Measurements from ENCODE around the gene CTNND2.

The CTNND2 gene

GRCh38 chr5:11306365-11306764 is 597.9 kb downstream of the CTNND2 start:
- no peak for DNase-seq

- DNase-seq = no peak
Observed at GRCh38 chr5:11305245-11305644, 599.0 kb downstream of the CTNND2 start.

DNA sequence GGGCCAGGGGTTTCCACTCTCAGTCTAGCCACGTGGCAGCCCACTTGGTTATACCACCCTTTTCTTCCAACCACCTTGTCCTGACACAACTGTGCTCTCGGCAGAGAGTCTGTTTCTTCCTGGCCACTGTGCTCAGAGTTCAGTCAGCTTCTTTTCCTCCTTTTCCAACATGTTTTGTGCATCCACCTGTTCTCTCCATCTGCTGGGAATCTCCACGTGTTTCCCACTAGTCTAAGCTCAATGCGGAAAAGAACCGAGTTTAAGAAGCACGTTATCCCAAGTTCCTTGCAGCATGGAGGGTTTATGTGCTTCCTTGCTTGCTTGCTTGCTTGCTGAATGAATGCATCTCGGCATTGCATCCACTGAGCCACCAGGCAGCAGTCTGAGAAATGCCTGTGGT is 599.6 kb downstream of the CTNND2 start:
- no peak for DNase-seq

DNA sequence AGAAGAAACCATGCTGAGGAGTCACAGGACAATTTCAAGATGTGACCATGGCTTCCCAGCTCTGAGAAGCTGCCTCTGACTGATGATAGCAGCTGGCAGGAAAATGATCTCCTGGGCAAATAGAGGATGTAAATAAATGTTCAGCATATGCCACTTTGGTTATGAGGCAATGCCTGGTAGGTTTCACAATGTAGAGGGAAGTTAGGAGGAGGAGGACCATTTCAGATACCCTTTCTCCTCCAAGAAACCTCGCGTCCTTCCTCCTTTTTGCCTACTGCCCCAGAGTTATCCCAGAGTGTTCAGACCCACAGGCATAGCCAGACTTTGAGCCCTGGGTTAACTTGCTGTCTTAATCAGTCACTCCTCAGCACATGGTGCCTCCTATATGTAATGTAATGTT is 601.6 kb downstream of the CTNND2 start:
- DNase-seq = no peak

DNA sequence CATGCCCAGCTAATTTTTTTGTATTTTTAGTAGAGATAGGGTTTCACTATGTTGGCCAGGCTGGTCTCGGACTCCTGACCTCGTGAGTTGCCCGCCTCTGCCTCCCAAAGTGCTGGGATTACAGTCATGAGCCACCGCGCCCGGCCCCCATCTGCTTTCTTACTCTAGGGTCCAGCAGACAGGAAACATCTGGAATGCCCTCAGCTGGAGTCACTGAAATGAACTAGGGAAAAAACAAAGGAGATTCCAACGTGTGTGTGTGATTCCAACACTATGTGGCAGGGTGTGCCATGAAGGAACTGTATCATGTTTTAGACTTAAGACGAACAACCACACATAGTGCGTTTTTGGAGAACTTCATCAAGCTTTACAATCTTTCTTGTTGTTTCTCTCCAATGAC is 603.1 kb downstream of the CTNND2 start:
- no peak for DNase-seq

DNA sequence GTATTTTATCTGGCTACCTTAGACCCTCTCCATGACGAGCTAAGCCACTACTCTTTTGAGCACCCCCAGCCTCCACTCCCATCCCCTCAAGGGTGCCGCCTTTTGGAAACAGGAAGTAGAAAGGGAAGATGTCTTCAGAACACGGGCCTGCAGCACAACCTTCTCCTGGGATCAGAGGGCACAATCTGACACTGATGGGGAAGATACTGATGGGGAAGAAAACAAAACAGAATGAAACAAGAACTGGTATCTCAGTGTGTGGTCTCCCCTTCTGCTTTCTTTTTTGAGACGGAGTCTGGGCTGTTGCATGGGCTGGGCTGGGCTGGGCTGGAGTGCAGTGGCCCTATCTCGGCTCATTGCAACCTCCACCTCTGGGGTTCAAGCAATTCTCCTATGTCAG is 603.5 kb downstream of the CTNND2 start:
- no peak for DNase-seq

GRCh38 chr5:11298877-11299276 is 605.4 kb downstream of the CTNND2 start:
- DNase-seq = no peak

DNA sequence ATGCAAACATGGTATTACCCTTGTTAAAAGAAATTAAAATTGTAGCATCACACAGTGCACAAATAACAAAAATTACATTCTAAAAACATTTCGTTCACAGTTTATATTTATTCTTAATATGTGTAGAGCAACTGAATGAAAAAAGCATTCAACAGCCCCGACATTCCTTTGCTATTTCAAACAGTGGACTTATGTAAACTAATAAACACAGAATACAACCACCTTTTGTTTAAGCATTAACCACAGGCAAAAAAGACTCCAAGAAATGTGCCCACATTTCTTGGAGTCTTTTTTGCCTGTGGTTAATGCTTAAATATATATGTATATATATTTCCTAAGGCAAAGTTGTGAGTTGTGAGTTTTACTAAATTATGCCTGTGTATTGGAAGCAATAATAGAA is 610.7 kb downstream of the CTNND2 start:
- DNase-seq = no peak

- no peak for DNase-seq
Observed at GRCh38 chr5:11292648-11293356, 611.4 kb downstream of the CTNND2 start.

- DNase-seq = no peak
Observed at GRCh38 chr5:11289733-11290132, 614.5 kb downstream of the CTNND2 start.

DNA sequence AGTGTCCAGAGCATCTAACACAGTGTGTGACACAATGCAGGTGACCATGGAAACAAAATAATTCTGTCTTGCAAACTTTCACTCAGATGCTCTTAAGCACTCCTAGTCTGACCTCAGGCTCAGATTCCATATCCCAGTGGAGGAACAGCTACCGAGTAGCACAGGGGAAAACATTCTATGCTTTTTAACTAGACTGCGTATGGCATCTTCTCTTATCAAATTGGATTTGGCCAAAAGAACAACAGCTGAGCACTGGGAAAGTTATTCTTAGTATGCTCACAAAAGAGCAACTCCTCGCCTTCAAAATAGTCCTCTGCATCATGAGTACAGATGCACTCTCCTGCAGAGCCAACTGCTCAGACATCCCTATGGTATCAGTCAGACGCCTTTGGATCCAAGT is 615.0 kb downstream of the CTNND2 start:
- no peak for DNase-seq

GRCh38 chr5:11281842-11282241 is 622.4 kb downstream of the CTNND2 start:
- DNase-seq = no peak

GRCh38 chr5:11277323-11277722 is 626.9 kb downstream of the CTNND2 start:
- no peak for DNase-seq

GRCh38 chr5:11273180-11273903 is 630.9 kb downstream of the CTNND2 start:
- DNase-seq = no peak

GRCh38 chr5:11269515-11269914 is 634.7 kb downstream of the CTNND2 start:
- no peak for DNase-seq

DNA sequence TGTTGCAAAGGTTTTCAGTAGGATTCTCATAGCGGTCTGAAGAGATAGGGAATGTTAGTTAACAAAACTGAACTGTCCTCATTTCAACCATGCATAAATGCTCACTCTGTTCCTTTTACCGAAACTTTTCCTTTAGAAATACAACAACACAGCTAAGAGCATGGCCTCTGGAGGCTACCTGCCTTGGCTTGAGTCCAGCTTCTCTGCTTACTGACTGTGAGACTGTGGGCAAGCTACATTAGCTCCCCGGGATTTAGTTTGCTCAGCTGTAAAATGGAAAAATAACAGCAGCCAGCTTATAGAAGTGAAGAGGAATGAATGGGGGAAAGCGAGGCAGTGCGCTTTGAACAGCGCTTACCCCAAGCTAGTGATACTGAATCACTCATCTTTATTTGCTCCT is 635.4 kb downstream of the CTNND2 start:
- DNase-seq = no peak

DNA sequence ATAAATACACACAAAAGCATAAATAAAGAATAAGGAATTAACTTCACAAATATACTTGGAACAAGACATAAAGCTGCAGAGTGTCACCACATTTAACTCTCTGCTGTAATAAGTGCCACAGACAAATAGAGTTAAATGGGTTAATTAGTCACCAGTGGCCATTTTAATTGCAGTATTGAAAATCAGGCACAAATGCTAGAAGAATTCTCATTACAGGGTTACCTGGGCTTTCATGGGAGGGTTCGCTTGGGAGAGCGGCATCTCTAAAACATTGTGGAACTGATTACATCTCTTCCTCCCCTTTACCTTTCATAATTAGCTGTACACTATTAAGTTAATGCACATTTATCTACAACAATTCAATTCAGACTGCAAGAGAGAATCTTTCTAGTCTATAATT is 637.9 kb downstream of the CTNND2 start:
- DNase-seq = no peak

- DNase-seq = no peak
Observed at GRCh38 chr5:11261241-11261640, 643.0 kb downstream of the CTNND2 start.

DNA sequence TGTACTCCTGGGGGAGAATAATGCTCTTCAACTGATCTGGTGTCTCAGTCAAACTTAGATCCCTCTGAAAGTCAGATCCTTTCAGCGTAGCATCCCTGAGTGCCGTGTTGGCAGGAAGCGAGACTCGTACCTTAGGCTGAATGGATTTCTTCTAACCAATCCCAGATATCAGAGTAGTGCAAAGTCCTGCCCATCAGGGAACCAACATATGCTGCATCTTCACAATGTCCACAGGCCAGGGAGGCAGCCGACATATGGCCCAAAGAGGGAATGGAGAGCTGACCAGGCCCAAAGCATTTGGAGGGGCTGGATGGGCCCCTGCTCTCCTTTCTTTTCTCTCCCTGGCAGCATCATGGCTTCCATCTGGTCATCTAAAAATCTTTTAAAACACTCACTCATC is 646.2 kb downstream of the CTNND2 start:
- DNase-seq = no peak

DNA sequence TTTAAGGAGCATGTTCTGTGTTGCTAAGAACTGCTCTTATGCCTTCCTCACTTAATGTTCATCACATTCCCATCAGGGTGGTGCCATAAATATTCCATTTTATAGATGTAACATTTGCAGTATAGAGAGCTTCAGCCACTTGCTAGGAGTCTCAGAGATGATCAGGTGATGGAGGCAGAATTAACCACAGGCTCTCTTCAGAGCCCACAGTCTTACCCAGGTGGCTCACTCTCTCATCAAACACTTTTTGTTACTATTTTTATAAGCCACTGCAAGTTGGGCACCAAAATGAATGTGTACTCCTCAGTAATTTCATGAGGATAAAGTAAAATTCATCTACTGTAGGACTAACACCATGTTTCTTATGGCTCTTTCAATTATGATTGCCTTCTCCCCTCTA is 651.7 kb downstream of the CTNND2 start:
- no peak for DNase-seq

- DNase-seq = no peak
Observed at GRCh38 chr5:11252075-11252474, 652.2 kb downstream of the CTNND2 start.

DNA sequence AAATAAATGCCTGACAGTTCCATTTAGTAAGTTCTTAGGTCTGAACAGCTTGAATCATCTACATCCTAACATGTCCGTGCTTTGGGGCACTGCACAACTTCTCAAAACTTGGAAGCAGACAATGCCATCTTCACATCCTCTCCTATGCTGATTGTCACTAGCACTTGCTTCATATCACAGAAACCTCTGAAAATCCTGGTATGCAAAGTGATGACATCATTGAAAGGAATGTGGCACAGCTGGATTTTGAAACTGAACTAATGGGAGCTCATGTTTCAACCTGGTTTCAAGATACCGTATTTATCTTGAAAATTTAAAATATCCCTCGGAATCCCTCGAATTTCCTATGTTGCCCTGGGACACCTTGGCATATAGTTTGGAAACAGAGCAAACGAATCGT is 653.0 kb downstream of the CTNND2 start:
- peak; percentile 57 for DNase-seq

DNA sequence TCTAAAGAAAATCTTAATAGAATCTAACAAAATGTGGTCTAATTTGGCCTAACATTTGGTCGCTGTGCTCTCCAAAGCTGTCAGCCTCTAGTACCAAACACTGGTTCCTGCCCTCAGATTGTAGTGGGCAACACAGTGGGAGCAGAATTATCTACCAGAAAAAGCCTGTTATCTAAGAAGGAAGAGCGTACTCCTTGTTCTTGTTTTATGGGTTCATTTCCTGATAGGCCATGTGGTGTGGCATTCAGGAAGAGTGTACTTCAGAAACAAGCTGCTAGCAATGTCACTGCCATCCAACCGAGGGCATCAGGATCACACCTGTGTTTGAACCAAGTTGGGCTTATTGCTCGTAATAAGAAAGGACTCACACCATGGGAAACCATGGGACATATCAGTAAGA is 655.3 kb downstream of the CTNND2 start:
- DNase-seq = no peak

DNA sequence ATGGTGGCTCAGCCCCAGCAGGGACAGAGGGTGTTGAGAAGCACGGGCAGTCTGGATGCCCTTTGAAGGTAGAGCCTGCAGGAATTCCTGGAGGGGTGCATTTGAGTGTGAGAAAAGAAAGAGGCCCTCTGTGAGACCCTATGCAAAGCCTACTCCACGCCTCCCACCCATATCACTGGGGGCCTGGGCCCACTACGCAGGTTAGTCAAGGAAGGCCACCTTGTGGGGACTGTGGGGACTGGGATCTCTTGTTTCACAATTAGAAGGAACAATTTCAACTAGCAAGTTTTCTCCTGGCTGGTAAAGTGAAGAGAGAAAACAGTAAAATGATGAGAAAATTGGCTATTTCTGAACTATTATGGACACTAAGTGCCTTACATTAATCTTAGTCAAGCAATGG is 657.0 kb downstream of the CTNND2 start:
- DNase-seq = no peak

All from fibroblast of skin of scalp (primary cell).